Subcutaneous abdominal adipose tissue (tissue), 5 donors: Measurements from ENCODE around the gene FKBP3.
"Not testable (repeated sequence)": the region's sequence is repeated elsewhere in the genome, so short reads cannot be mapped to it uniquely, and the experiment has no call there.

ENCODE experiments used
- H3K27ac ChIP-seq: one replicate; pipeline ENCODE4 v1.7.0; 2013; ENCODE audit warnings: low read depth, mild to moderate bottlenecking, inconsistent platforms, low read length, moderate library complexity
- H3K27me3 ChIP-seq, 5 donors: one replicate each; pipeline ENCODE4 v1.7.0; 2013; ENCODE audit warnings: low read length in 5 of 5, inconsistent platforms in 1 of 5; ENCODE audit not compliant: control insufficient read depth in 5 of 5, insufficient read depth in 4 of 5
- H3K36me3 ChIP-seq, 5 donors: one replicate each; pipeline ENCODE4 v1.7.0; 2013; ENCODE audit warnings: low read length in 5 of 5; ENCODE audit not compliant: control insufficient read depth in 5 of 5, insufficient read depth in 5 of 5
- H3K4me1 ChIP-seq, 5 donors: one replicate each; pipeline ENCODE4 v1.7.0; 2013; ENCODE audit warnings: low read length in 5 of 5, mild to moderate bottlenecking in 3 of 5, moderate library complexity in 1 of 5; ENCODE audit not compliant: control insufficient read depth in 5 of 5, insufficient read depth in 5 of 5
- H3K4me3 ChIP-seq, 5 donors: one replicate each; pipeline ENCODE4 v1.7.0; 2013; ENCODE audit warnings: low read length in 5 of 5, low read depth in 1 of 5
- H3K9ac ChIP-seq, 5 donors: one replicate each; pipeline ENCODE4 v1.7.0; 2013; ENCODE audit warnings: low read length in 5 of 5, mild to moderate bottlenecking in 4 of 5, moderate library complexity in 3 of 5
- H3K9me3 ChIP-seq, 5 donors: one replicate each; pipeline ENCODE4 v1.7.0; 2013; ENCODE audit warnings: low read length in 5 of 5; ENCODE audit not compliant: control insufficient read depth in 5 of 5
- donor health status: healthy.
- donor health status: healthy.
- donor health status: healthy.
- donor health status: healthy.
- donor health status: healthy.

The FKBP3 gene

DNA sequence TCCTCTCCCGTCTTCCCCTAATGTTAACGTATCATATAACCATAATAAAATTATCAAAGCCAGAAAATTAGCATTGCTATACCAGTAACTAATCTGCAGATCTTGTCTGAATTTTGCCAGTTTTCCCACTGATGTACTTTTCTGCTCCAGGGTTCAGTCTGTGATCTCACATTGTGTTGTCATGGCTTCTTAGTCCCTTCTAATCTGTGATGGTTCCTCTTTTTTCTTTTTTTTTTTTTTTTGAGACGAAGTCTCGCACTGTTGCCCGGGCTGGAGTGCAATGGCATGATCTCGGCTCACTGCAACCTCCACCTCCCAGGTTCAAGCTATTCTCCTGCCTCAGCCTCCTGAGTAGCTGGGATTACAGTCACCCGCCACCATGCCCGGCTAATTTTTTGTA lies 7.8 kb upstream of the FKBP3 start:
- not testable (repeated sequence) for H3K4me1 ChIP-seq, H3K9me3 ChIP-seq, H3K36me3 ChIP-seq, H3K9ac ChIP-seq, H3K27ac ChIP-seq, H3K4me3 ChIP-seq, H3K27me3 ChIP-seq

DNA sequence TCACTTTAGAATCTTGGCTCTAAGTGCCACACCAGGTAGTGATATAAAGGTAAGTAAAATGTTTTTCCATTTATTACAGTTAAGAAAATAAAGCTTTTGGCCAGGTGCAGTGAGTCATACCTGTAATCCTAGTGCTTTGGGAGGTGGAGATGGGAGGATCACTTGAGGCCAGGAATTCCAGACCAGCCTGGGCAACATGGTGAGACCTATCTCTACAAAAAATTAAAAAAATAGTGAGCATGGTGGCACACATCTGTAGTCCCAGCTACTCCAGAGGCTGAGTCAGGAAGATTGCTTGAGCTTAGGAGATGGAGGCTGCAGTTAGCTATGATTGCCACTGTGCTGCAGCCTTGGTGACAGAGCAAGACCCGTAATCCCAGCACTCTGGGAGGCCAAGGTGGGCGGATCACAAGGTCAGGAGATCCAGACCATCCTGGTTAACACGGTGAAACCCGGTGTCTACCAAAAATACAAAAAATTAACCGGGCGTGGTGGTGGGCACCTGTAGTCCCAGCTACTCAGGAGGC lies 6.4 kb upstream of the FKBP3 start:
- Histone ChIP-seq H3K9me3 (no peaks in the 10 kb centered on the region), H3K4me1 (peaks cover 3 to 22% (median 19%) of the 10 kb centered on the region in 5 donors), H3K36me3 (peaks cover 0 to 5% (median 0%) of the 10 kb centered on the region in 5 donors), H3K9ac (no peak overlapping the region), H3K27me3 (no peaks in the 10 kb centered on the region), H3K27ac (no peak overlapping the region), H3K4me3 (no peak overlapping the region)

GRCh38 chr14:45136399-45136798 lies 2.1 kb upstream of the FKBP3 start:
- Histone ChIP-seq H3K4me1 (peaks cover 3 to 33% (median 29%) of the 10 kb centered on the region in 5 donors), H3K27me3 (no peaks in the 10 kb centered on the region), H3K36me3 (no peaks in the 10 kb centered on the region), H3K4me3 (peak overlapping the region; percentile 86 to 100 (median 97)), H3K9ac (peak overlapping the region in 4 of 5 donors; percentile 66 to 91 (median 78)), H3K27ac (no peak overlapping the region), H3K9me3 (no peaks in the 10 kb centered on the region)

DNA sequence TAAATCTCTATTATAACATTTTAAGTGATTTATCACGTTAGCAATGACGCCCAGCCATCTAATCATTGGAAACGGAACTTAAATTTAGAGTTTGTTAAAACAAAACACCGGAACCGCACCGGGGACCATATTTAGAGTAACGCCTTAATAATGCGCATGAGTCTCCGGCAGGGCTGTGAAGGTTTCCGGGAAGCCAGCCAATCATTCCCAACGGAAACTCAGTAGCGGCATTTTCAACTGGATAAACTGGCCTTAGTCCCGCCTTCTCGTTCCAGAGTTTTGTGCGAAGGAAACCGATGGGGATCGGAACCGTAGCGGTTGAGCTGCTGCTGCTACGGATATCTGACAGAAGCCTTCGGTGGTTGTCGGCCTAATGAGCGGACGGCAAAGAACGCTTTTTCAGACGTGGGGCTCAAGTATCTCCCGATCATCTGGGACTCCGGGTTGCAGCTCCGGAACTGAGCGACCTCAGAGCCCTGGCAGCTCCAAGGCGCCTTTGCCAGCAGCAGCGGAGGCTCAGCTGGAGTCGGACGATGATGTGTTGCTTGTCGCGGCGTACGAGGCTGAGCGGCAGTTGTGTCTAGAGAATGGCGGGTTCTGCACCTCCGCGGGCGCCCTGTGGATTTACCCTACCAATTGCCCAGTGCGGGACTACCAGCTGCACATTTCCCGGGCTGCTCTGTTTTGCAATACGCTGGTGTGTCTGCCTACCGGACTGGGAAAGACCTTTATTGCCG lies 1.5 kb upstream of the FKBP3 start, which contains the start of gene FANCM:
FANCM (plus strand) TSS at position 272 of the 737 bp plus-strand sequence; CDS start at position 374, 102 bp downstream.
- H3K4me3 ChIP-seq, result peak within 1 kb of the TSS; percentile 86 to 100 (median 97)
- H3K9ac ChIP-seq, result peak within 1 kb of the TSS; percentile 75 to 98 (median 87)
- H3K9me3 ChIP-seq, result no peaks in the 10 kb centered on the region
- no peaks in the 10 kb centered on the region for H3K36me3 ChIP-seq
- H3K27me3 ChIP-seq, result no peaks in the 10 kb centered on the region
- H3K4me1 ChIP-seq, result peaks cover 3 to 33% (median 29%) of the 10 kb centered on the region in 5 donors
- H3K27ac ChIP-seq, result peak within 1 kb of the TSS; percentile 94

DNA sequence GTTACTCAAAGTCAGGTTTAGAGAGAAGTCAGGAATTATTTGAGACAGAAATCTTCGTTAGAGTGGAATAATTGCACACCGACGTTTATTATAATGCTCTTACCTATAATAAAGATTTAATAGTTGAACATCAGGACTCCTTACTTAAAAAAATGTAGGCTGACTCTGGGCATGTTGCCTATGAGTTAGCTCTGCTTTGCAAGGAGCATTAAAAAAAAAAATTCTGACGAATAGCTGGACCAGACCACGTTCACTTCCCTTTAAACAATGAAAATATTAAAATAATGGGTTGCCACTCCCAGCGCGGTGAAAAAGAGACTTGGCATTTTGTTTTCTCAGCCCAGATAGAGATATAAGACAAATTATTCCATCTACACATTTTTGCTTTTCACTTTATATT lies 875 bp upstream of the FKBP3 start:
- Histone ChIP-seq H3K9me3 (no peaks in the 10 kb centered on the region), H3K27me3 (no peaks in the 10 kb centered on the region), H3K4me1 (peaks cover 3 to 33% (median 29%) of the 10 kb centered on the region in 5 donors), H3K9ac (peak overlapping the region; percentile 50 to 98 (median 79)), H3K36me3 (no peaks in the 10 kb centered on the region), H3K4me3 (peak overlapping the region; percentile 86 to 100 (median 97)), H3K27ac (peak overlapping the region; percentile 94)

DNA sequence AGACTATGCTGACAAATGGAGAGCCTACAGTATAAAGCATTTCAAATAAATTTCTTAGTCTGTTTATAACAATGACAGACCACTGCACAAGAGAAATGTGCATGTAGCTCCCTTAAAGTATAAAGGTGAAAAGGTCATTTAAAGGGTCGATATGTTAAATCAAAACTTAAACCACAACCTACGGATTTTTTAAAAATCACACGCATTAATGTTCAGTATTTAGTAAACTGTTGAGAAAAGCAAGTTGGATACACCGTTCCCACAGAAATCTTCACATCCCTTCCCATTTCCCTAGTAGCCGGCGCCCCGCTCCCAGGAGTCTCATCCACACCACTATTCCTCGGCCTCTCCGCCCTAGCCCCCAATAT lies 614 bp downstream of the FKBP3 start:
- Histone ChIP-seq H3K4me3 (peak overlapping the region; percentile 94 to 100 (median 99)), H3K9me3 (no peaks in the 10 kb centered on the region), H3K27me3 (no peaks in the 10 kb centered on the region), H3K27ac (peak overlapping the region; percentile 94), H3K9ac (peak overlapping the region; percentile 43 to 98 (median 93)), H3K36me3 (peaks cover 0 to 5% (median 3%) of the 10 kb centered on the region in 5 donors), H3K4me1 (peaks cover 3 to 33% (median 29%) of the 10 kb centered on the region in 5 donors)

- Histone ChIP-seq H3K9me3 (no peaks in the 10 kb centered on the region), H3K9ac (no peak overlapping the region), H3K4me1 (peaks cover 0 to 10% (median 6%) of the 10 kb centered on the region in 5 donors), H3K36me3 (peaks cover 3 to 27% (median 11%) of the 10 kb centered on the region in 5 donors), H3K27ac (no peak overlapping the region), H3K4me3 (no peak overlapping the region), H3K27me3 (no peaks in the 10 kb centered on the region)
These were observed 5.2 kb downstream of the FKBP3 start for GRCh38 chr14:45128963-45129629.

DNA sequence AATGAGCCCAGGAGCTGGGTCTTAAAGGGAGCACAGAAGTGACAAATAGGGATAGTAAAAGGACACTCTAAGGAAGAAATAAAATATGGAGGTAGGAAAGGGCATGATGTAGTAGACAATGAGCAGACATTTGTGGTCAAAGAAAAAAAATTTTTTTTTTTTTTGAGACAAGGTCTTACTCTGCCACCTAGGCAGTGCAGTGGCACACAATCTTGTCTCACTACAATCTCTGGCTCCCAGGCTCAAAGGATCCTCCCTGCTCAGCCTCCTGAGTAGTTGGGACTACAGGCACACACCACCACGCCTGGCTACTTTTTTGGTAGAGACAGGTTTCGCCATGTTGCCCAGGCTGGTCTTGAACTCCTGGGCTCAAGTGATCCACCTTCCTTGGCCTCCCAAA lies 8.5 kb downstream of the FKBP3 start:
- no peak overlapping the region for H3K9ac ChIP-seq

DNA sequence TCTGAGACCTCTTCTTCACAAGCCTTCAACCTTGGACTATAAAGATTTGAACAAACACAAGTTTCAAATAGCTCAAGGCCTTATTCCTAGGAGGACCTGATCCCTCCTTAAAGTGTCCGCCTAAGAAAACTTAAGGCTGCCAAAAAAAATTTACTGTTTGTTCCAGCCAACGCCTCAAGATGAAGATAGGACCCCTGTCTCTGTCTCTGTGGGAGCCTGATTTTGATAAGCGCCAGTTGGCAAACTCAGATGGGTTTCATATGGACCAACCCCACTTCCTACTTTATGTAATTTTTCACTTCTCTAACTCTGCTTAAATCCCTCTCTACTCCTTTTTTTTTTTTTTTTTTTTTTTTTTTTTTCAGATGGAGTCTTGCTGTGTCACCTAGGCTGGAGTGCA lies 11.0 kb downstream of the FKBP3 start:
- H3K9me3 ChIP-seq, result no peaks in the 10 kb centered on the region
- peaks cover 21 to 65% (median 35%) of the 10 kb centered on the region in 5 donors for H3K36me3 ChIP-seq
- H3K27ac ChIP-seq, result no peak overlapping the region
- no peak overlapping the region for H3K4me3 ChIP-seq
- H3K4me1 ChIP-seq, result no peaks in the 10 kb centered on the region
- no peak overlapping the region for H3K9ac ChIP-seq
- H3K27me3 ChIP-seq, result no peaks in the 10 kb centered on the region

More for the DNA sequence above, 8.5 kb downstream of the FKBP3 start:
- Histone ChIP-seq H3K27ac (no peak overlapping the region), H3K4me3 (no peak overlapping the region), H3K27me3 (no peaks in the 10 kb centered on the region), H3K4me1 (no peaks in the 10 kb centered on the region), H3K9me3 (no peaks in the 10 kb centered on the region), H3K36me3 (peaks cover 13 to 48% (median 22%) of the 10 kb centered on the region in 5 donors)

DNA sequence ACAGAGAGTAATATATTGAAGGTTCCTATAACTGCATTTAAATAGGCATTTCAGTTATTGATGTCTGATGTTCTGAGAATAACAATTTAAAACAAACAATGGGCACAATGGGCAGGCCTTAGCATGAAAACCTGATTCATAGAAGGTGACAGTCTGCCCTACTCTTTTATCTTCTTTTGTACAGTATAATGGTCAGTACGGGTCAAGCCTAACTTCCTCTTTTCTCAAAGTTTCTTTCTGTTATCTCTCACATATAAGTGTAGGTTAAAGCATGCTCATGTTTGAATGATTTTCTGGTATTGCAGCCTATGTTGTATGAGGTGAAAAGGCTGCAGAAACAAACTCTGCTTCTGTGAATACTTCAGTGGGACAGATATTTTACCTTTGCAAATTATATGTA lies 14.2 kb downstream of the FKBP3 start:
- no peak overlapping the region for H3K9ac ChIP-seq
- no peak overlapping the region for H3K27ac ChIP-seq
- no peaks in the 10 kb centered on the region for H3K27me3 ChIP-seq
- H3K9me3 ChIP-seq, result no peaks in the 10 kb centered on the region
- no peak overlapping the region for H3K4me3 ChIP-seq
- H3K36me3 ChIP-seq, result peaks cover 42 to 77% (median 50%) of the 10 kb centered on the region in 5 donors
- no peaks in the 10 kb centered on the region for H3K4me1 ChIP-seq
